Measurements from ENCODE around the gene ATP5MG. TPM values are rescaled to one million over a fixed set of nuclear protein-coding genes. Genes with fewer than 3 reads are reported as not detected.

Gene ATP5MG
- total RNA-seq, 1 donor from 2014 or later = 142 TPM

GRCh38 chr11:118364956-118365615, 36.3 kb upstream of the ATP5MG start:
- H3K27ac Mint-ChIP-seq (ENCODE audit: unreplicated experiment) = no peak overlapping the region
- no peaks in the 10 kb centered on the region for H3K27me3 Mint-ChIP-seq (ENCODE audit: unreplicated experiment)
- H3K4me3 Mint-ChIP-seq (ENCODE audit: unreplicated experiment) = no peak overlapping the region
- H3K9me3 Mint-ChIP-seq (ENCODE audit: unreplicated experiment) = no peaks in the 10 kb centered on the region
- H3K4me1 Mint-ChIP-seq (ENCODE audit: unreplicated experiment) = peaks cover 17% of the 10 kb centered on the region
- H3K36me3 Mint-ChIP-seq (ENCODE audit: unreplicated experiment) = peaks cover 35% of the 10 kb centered on the region
- DNase-seq (ENCODE audit: extremely low spot score, unreplicated experiment) = no peak
- no peak for TF ChIP-seq CTCF (IDR thresholded peaks at IDR 0.05)

- Mint-ChIP-seq H3K27ac (ENCODE audit: unreplicated experiment) (no peak overlapping the region), H3K4me1 (ENCODE audit: unreplicated experiment) (peaks cover 9% of the 10 kb centered on the region), H3K9me3 (ENCODE audit: unreplicated experiment) (no peaks in the 10 kb centered on the region), H3K4me3 (ENCODE audit: unreplicated experiment) (no peak overlapping the region), H3K36me3 (ENCODE audit: unreplicated experiment) (peaks cover 43% of the 10 kb centered on the region), H3K27me3 (ENCODE audit: unreplicated experiment) (no peaks in the 10 kb centered on the region)
- TF ChIP-seq CTCF (IDR thresholded peaks at IDR 0.05) = no peak
- DNase-seq (ENCODE audit: extremely low spot score, unreplicated experiment) = no peak
Measured at GRCh38 chr11:118366287-118366686, 35.1 kb upstream of the ATP5MG start.

- H3K27ac Mint-ChIP-seq (ENCODE audit: unreplicated experiment) = no peak overlapping the region
- H3K4me3 Mint-ChIP-seq (ENCODE audit: unreplicated experiment) = no peak overlapping the region
- H3K4me1 Mint-ChIP-seq (ENCODE audit: unreplicated experiment) = no peaks in the 10 kb centered on the region
- no peak for TF ChIP-seq CTCF (IDR thresholded peaks at IDR 0.05)
- no peak for DNase-seq (ENCODE audit: extremely low spot score, unreplicated experiment)
- no peaks in the 10 kb centered on the region for H3K9me3 Mint-ChIP-seq (ENCODE audit: unreplicated experiment)
- no peaks in the 10 kb centered on the region for H3K27me3 Mint-ChIP-seq (ENCODE audit: unreplicated experiment)
- H3K36me3 Mint-ChIP-seq (ENCODE audit: unreplicated experiment) = peaks cover 58% of the 10 kb centered on the region
Measured at GRCh38 chr11:118370774-118371173, 30.6 kb upstream of the ATP5MG start.

- Mint-ChIP-seq H3K4me3 (ENCODE audit: unreplicated experiment) (no peak overlapping the region), H3K9me3 (ENCODE audit: unreplicated experiment) (no peaks in the 10 kb centered on the region), H3K27me3 (ENCODE audit: unreplicated experiment) (no peaks in the 10 kb centered on the region), H3K36me3 (ENCODE audit: unreplicated experiment) (peaks cover 55% of the 10 kb centered on the region), H3K27ac (ENCODE audit: unreplicated experiment) (no peak overlapping the region), H3K4me1 (ENCODE audit: unreplicated experiment) (no peaks in the 10 kb centered on the region)
- TF ChIP-seq CTCF (IDR thresholded peaks at IDR 0.05) = no peak
- DNase-seq (ENCODE audit: extremely low spot score, unreplicated experiment) = no peak
Measured at GRCh38 chr11:118373263-118373662, 28.1 kb upstream of the ATP5MG start.

- TF ChIP-seq CTCF (IDR thresholded peaks at IDR 0.05) = no peak
- H3K9me3 Mint-ChIP-seq (ENCODE audit: unreplicated experiment) = no peaks in the 10 kb centered on the region
- H3K36me3 Mint-ChIP-seq (ENCODE audit: unreplicated experiment) = peaks cover 54% of the 10 kb centered on the region
- no peak overlapping the region for H3K4me3 Mint-ChIP-seq (ENCODE audit: unreplicated experiment)
- DNase-seq (ENCODE audit: extremely low spot score, unreplicated experiment) = no peak
- no peaks in the 10 kb centered on the region for H3K27me3 Mint-ChIP-seq (ENCODE audit: unreplicated experiment)
- H3K4me1 Mint-ChIP-seq (ENCODE audit: unreplicated experiment) = no peaks in the 10 kb centered on the region
- H3K27ac Mint-ChIP-seq (ENCODE audit: unreplicated experiment) = no peak overlapping the region
Measured at GRCh38 chr11:118373871-118374270, 27.5 kb upstream of the ATP5MG start.

Measured in osteocyte (in vitro differentiated cells).